A549 (cell line): ENCODE data around the gene TMEM167A.

Source experiments
- HMGXB4 ChIP-seq: fragments of 250-450 bp; sonication (Bioruptor Pico); IDR thresholded peaks from 2 replicates; pipeline ENCODE4 v1.5.0; 2021; ENCODE audit warnings: mild to moderate bottlenecking, moderate library complexity, borderline replicate concordance
- REST ChIP-seq: fragments of 200-600 bp; sonication (generic); IDR thresholded peaks from 2 replicates; pipeline ENCODE4 v1.6.1; 2016; ENCODE audit warnings: antibody characterized with exemption, mild to moderate bottlenecking, moderate library complexity

- no peak for TF ChIP-seq REST
- TF ChIP-seq HMGXB4 (CRISPR knock-in tag), result no peak
Measured at GRCh38 chr5:83011985-83012384, 65.2 kb downstream of the TMEM167A start.
